Thoracic aorta (tissue), 2 donors: ENCODE measurements around the gene MORF4L1. TPM values are rescaled to one million over a fixed set of nuclear protein-coding genes. Genes with fewer than 3 reads are reported as not detected.
A peak's percentile ranks its signal among the peaks of the same experiment; 100 is the strongest.

Experiments used
- ATAC-seq: fragments of 150-250 bp; one replicate; pipeline ENCODE4 v1.8.0; 2017; ENCODE audit warnings: low read depth; ENCODE audit not compliant: insufficient number of reproducible peaks, low FRiP score
- DNase-seq: peaks from one replicate; pipeline ENCODE4 v3.0.0-alpha.2; 2020; ENCODE audit warnings: low spot score
- H3K27ac ChIP-seq, 2 donors: fragments of 200-600 bp; sonication (generic); 1 replicate in 1 of 2; 2 replicates in 1 of 2; pipeline ENCODE4 v1.5.1; 2016; ENCODE audit warnings: mild to moderate bottlenecking in 2 of 2, moderate library complexity in 2 of 2
- H3K27me3 ChIP-seq: fragments of 200-600 bp; sonication (generic); replicated peaks from 2 replicates; pipeline ENCODE4 v1.6.0; 2016; ENCODE audit warnings: mild to moderate bottlenecking; ENCODE audit not compliant: insufficient read depth
- H3K36me3 ChIP-seq: fragments of 200-600 bp; sonication (generic); one replicate; pipeline ENCODE4 v1.5.1; 2016
- H3K4me1 ChIP-seq, 2 donors: fragments of 200-600 bp; sonication (generic); 1 replicate in 1 of 2; 2 replicates in 1 of 2; pipeline versions ENCODE4 v1.5.1 to v1.6.0; 2016; ENCODE audit warnings: low read depth in 2 of 2, mild to moderate bottlenecking in 1 of 2; ENCODE audit not compliant: control insufficient read depth in 1 of 2
- H3K4me3 ChIP-seq: fragments of 200-600 bp; sonication (generic); 2 replicates; pipeline ENCODE4 v1.5.1; 2016; ENCODE audit warnings: mild to moderate bottlenecking
- H3K9me3 ChIP-seq: fragments of 200-600 bp; sonication (generic); 2 replicates; pipeline ENCODE4 v1.5.1; 2016
- total RNA-seq, 2 donors: library from RNA; depleted of rRNA; stranded (reverse); fragments of >200 nt; gene quantifications; one replicate each; pipeline versions ENCODE4 v1.1.0 to v1.2.3, GENCODE V29; 2016
- TF ChIP-seq, protein P1 (sequence below): fragments of 200-600 bp; sonication (generic); IDR thresholded peaks from one replicate; pipeline ENCODE4 v1.5.1; 2019; ENCODE audit warnings: antibody characterized with exemption

MORF4L1 gene
- total RNA-seq, 2 donors from 2014 or later, result 330 to 355 TPM

- TF ChIP-seq, protein P1, sequence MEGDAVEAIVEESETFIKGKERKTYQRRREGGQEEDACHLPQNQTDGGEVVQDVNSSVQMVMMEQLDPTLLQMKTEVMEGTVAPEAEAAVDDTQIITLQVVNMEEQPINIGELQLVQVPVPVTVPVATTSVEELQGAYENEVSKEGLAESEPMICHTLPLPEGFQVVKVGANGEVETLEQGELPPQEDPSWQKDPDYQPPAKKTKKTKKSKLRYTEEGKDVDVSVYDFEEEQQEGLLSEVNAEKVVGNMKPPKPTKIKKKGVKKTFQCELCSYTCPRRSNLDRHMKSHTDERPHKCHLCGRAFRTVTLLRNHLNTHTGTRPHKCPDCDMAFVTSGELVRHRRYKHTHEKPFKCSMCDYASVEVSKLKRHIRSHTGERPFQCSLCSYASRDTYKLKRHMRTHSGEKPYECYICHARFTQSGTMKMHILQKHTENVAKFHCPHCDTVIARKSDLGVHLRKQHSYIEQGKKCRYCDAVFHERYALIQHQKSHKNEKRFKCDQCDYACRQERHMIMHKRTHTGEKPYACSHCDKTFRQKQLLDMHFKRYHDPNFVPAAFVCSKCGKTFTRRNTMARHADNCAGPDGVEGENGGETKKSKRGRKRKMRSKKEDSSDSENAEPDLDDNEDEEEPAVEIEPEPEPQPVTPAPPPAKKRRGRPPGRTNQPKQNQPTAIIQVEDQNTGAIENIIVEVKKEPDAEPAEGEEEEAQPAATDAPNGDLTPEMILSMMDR, result no peak
Measured at GRCh38 chr15:78929536-78930264, 57.0 kb downstream of the MORF4L1 start.

GRCh38 chr15:78930577-78931388, 58.1 kb downstream of the MORF4L1 start:
- Histone ChIP-seq H3K4me1 (peaks cover 10 to 40% of the 10 kb centered on the region in 2 donors), H3K27me3 (no peaks in the 10 kb centered on the region), H3K4me3 (no peak overlapping the region), H3K36me3 (peaks cover 19% of the 10 kb centered on the region), H3K27ac (peak overlapping the region; percentile 14 to 62), H3K9me3 (no peaks in the 10 kb centered on the region)
- ATAC-seq (no peak), DNase-seq (no peak)
- TF ChIP-seq, protein P1, result no peak

More at GRCh38 chr15:78929536-78930264, 57.0 kb downstream of the MORF4L1 start:
- Histone ChIP-seq H3K4me1 (peaks cover 10 to 38% of the 10 kb centered on the region in 2 donors), H3K4me3 (no peak overlapping the region), H3K9me3 (no peaks in the 10 kb centered on the region), H3K27me3 (no peaks in the 10 kb centered on the region), H3K36me3 (peaks cover 26% of the 10 kb centered on the region), H3K27ac (peak overlapping the region in 1 of 2 donors; percentile 11)
- ATAC-seq, result no peak
- no peak for DNase-seq

DNA sequence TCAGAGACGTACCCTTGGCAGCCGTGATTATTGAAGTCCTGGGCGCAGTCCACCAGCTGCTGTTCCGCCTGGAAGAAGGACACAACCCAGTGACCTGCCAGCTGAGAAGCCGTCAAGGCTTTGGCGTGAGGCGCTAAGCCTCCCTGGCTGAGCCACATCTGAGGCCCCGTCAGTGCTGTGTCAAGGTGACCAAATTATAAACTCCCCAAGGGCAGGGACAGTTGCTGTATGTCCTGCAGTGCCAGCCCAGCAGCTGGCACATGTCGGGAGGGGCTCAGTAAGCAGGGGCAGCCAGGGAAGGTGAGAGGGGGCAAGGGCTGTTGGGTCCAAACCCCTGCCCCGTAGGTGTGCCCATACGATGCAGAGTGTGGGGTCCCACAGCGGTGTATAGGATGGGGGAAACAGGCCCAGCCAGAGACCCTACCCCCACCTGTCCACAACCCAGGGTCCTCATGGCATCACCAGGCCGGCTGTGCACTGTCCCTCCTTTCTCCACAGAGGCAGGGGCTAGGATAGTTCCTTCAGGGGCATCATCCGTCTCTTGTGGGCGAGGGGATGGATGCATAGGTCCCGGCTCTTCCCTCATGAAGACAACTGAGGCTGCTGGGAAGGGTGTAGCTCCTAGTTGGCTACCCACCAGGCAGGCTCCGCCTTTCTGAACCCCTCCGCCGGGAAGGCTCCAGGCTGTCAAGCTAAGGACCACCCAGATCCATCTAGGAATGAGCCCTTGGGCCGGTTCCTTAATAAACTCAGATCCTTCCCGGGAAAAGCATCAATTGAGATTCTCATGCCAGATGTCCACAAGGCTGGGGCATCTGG, 59.0 kb downstream of the MORF4L1 start:
- Histone ChIP-seq H3K9me3 (no peaks in the 10 kb centered on the region), H3K4me3 (no peak overlapping the region), H3K27ac (peak overlapping the region; percentile 14 to 62), H3K27me3 (no peaks in the 10 kb centered on the region), H3K36me3 (peaks cover 10% of the 10 kb centered on the region), H3K4me1 (peaks cover 10 to 40% of the 10 kb centered on the region in 2 donors)
- DNase-seq (no peak), ATAC-seq (no peak)
- TF ChIP-seq, protein P1, result no peak

DNA sequence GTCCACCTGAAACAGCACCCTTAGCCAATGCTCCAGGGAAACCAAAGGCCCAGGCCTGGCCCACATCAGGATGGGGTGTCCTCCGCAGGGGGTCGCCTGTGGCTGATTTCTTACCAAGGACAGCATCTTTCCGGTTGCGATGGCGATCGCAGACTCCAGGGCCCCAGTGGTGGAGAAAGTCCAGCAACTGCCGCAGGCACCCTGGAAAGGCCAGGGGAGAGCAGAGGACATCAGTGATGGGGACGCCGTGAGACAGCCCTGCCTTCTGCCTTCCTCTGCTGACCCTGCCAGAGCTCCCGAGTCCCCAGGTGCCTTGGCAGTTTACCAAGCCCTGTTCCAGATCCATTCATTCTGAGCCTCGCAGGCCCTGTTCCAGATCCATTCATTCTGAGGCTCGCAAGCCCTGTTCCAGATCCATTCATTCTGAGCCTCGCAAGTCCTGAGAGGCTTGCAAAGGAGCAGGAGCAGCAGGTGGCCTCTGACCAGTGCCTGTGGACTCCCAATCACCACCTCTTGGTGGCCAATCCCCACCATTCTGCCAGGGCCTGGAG, 59.6 kb downstream of the MORF4L1 start:
- Histone ChIP-seq H3K36me3 (peaks cover 8% of the 10 kb centered on the region), H3K27me3 (no peaks in the 10 kb centered on the region), H3K27ac (no peak overlapping the region), H3K9me3 (no peaks in the 10 kb centered on the region), H3K4me3 (no peak overlapping the region), H3K4me1 (peaks cover 10 to 40% of the 10 kb centered on the region in 2 donors)
- no peak for ATAC-seq
- TF ChIP-seq, protein P1, result no peak
- DNase-seq, result no peak
